GM12874 (cell line): ENCODE data around the gene DNAH6.

Experiments used
- CTCF ChIP-seq: IDR thresholded peaks from 2 replicates; pipeline ENCODE4 v1.5.1; 2011; ENCODE audit warnings: low read depth, mild to moderate bottlenecking, control low read depth, low read length, moderate library complexity; ENCODE audit not compliant: insufficient read depth

DNAH6 gene

GRCh38 chr2:84711651-84712050 lies 195.4 kb downstream of the DNAH6 start:
- no peak for TF ChIP-seq CTCF

GRCh38 chr2:84713441-84713840 lies 197.1 kb downstream of the DNAH6 start:
- TF ChIP-seq CTCF = no peak

DNA sequence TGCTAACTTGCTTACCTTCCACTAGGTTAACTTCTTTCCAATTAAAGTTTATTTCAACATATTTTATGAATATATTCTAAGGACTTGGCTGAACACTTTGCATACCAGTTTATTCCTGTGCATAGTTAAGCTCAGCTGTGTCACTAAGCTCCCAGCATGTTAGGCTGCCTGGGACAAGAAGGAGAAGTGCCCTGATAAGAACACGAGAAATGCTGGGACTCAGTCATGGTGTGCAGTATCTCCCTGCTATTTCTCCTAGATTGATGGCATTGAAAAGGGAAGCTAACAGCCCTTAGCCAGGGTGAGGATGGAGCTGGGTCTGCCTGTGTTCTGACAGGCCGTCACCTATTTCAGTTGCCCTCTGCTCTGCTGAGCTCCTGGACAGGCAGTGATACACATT lies 200.3 kb downstream of the DNAH6 start:
- TF ChIP-seq CTCF = no peak

- no peak for TF ChIP-seq CTCF
Measured at GRCh38 chr2:84717302-84717701, 201.0 kb downstream of the DNAH6 start.

DNA sequence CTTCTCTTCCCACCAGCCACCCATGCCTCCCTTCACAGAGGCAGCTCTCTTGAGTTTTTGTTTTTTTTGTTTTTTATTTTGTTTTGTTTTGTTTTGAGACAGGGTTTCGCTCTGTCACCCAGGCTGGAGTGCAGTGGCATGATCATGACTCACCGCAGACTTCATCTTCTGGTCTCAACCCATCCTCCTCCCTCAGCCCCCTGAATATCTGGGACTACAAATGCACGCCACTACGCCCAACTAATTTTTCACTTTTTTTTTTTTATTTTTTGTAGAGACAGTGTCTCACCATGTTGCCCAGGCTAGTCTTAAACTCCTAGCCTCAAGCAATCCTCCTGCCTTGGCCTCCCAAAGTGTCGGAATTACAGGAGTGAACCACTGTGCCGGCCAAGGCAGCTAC lies 203.1 kb downstream of the DNAH6 start:
- TF ChIP-seq CTCF = no peak

DNA sequence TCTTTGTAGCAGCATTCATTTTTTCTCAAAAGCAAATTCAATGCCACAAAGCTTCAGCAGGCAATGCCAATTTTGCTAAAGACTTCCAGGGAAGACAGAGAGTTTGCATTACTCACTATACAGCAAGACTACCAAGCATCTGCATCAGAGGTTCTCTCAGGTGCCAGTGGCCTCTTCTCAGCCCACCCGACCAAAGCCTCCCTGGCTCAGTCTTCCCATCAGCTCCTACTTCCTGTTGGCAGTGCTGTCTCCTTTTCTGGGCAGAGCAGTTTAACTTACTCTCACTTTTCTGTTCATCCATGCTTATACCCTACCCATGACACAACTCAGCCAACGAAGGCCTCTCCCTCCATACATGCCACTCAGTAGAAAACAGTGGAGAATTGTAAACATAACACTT lies 207.5 kb downstream of the DNAH6 start:
- TF ChIP-seq CTCF = no peak

GRCh38 chr2:84725717-84726116 lies 209.4 kb downstream of the DNAH6 start:
- no peak for TF ChIP-seq CTCF

GRCh38 chr2:84727315-84727714 lies 211.0 kb downstream of the DNAH6 start:
- TF ChIP-seq CTCF = no peak
